KOPT-K1 (cell line): ENCODE measurements around the gene SLC1A3.
"Not testable (repeated sequence)": the region's sequence is repeated elsewhere in the genome, so short reads cannot be mapped to it uniquely, and the experiment has no call there.

ENCODE experiments used
- H3K27ac ChIP-seq: fragments of 200-600 bp; sonication (generic); 2 replicates; pipeline ENCODE4 v1.5.1; 2016; ENCODE audit warnings: antibody characterized with exemption, mild to moderate bottlenecking, low read depth, low read length; ENCODE audit not compliant: poor library complexity, severe bottlenecking
- H3K36me3 ChIP-seq: fragments of 200-600 bp; sonication (generic); 2 replicates; pipeline ENCODE4 v1.5.1; 2017; ENCODE audit warnings: antibody characterized with exemption, mild to moderate bottlenecking, low read length, moderate library complexity; ENCODE audit not compliant: insufficient read depth
- H3K9me3 ChIP-seq: fragments of 200-600 bp; sonication (generic); 2 replicates; pipeline ENCODE4 v1.5.1; 2017; ENCODE audit warnings: antibody characterized with exemption, low read length, mild to moderate bottlenecking; ENCODE audit not compliant: insufficient read depth, poor library complexity, severe bottlenecking

Gene SLC1A3

DNA sequence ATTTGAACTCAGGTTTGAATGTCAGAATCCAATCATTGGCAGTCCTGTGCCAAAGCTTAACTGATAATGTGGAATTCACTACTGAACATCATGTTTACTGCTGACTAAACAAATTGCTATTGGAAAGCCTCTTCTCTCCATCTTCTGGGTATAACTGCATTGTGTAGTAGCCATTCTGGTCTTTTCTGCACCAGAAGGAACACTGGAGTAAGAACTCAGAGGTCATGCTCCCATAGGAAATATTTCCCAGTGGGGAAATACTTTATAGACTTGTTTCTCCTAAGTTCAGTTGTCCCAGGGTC lies 25.9 kb downstream of the SLC1A3 start:
- Histone ChIP-seq H3K9me3 (no peaks in the 10 kb centered on the region), H3K27ac (no peak overlapping the region), H3K36me3 (no peaks in the 10 kb centered on the region)

DNA sequence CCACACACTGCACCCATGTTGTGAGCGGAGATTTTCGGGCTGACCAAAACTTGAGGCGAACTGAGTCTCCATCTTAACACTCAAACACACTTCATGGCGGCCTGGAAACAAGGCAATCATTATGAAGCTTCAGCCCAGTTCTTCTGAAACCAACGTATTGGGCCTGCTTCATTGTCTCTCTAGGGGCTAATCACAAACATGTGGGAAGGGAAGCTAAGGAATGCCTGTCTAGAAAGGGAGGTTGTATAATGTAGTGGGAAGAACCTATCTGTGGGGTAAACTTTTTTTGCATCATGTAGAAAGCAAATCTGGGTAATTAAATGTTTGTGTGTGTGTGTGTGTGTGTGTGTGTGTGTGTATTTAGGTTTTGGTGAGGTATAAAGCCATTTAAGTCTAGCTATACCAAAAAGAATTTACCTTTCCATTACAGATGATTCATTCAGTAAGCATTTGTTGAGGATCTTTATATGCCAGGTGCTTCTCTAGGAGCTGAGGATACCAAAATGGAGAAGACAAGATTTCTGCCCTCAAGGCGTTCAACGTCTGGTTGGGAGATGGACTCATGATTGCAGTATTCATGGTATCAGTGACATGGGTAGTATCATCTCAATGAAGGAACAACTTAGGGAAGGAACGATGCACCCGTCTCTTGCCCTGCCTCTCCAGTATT lies 29.4 kb downstream of the SLC1A3 start:
- Histone ChIP-seq H3K9me3 (no peaks in the 10 kb centered on the region), H3K27ac (no peak overlapping the region), H3K36me3 (no peaks in the 10 kb centered on the region)

DNA sequence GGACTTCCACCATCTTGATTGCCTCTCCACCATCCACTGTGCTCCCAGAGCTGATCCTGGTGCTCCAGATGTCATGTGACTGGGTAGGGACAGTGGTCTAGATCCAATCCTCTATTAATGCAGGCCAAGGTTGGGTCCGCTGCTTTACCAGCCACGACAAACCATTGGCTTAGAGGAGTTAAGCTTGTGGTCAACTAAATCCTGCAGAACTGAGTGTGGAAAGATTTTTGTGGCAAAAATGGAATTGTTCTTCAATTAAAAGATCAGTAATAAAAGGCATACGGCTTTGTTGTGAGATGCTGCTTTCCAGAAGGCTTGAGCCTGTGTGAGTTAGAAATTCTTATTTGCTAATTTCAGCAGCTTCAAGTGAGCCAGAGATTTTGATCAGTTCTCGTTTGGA lies 30.7 kb downstream of the SLC1A3 start:
- Histone ChIP-seq H3K36me3 (no peaks in the 10 kb centered on the region), H3K9me3 (no peaks in the 10 kb centered on the region), H3K27ac (no peak overlapping the region)

DNA sequence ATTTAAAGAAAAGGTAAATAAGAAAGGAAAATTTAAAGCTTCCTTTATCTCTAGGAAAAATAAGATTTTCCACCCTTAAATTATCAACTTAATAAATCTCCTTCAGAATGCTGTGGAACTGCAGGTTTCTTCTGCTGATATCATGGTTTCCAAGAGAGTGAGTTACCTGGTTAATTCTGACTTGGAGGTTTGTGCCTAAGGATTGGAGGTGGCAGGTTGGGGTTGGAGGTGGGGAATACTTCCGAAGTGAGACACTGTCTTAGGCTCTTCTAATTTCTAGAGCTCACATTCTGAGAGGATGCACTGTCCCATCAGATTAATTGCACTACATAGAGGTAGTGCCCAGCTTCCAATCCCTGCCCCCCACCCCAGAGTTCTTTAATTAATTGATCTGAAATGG lies 31.1 kb downstream of the SLC1A3 start:
- no peaks in the 10 kb centered on the region for H3K9me3 ChIP-seq
- no peaks in the 10 kb centered on the region for H3K36me3 ChIP-seq
- no peak overlapping the region for H3K27ac ChIP-seq

DNA sequence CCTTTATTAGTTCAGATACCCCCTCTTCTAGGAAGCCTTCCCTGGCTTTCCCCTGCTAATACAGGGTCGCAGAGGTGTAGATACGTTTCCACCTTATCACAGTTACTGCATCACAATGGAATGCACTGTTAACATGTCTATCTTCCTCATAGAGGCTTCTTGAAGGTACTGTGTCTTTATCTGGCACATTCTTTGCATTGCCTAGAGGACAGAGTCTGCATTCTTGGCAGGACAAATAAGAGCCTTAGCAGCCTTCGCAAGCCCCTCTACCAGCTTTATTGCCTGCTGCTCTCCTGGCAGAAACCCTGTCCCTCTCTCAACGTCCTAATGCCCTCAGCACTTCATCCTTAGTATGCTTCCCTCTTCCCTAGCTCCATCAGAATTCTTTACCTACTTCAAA lies 31.6 kb downstream of the SLC1A3 start:
- no peak overlapping the region for H3K27ac ChIP-seq

DNA sequence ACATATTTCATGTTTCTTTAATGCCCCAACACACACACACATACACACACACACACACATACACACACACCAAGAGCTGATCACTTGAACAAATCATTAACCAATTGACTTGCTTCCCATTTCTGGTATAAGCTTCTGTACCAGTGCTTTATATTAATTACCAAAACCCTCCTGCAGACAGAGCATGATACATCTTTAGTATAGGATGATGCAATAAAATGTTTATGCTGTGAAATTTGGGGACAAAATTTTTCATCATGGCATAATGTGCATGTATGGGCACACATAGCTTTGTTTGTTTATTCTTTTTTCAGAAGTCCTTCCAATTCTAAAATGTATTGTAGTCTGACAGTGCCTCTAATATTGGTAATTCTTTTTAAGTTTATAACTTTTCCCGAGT lies 34.5 kb downstream of the SLC1A3 start:
- Histone ChIP-seq H3K9me3 (no peaks in the 10 kb centered on the region), H3K36me3 (no peaks in the 10 kb centered on the region), H3K27ac (no peak overlapping the region)

More for the DNA sequence above, 31.6 kb downstream of the SLC1A3 start:
- Histone ChIP-seq H3K9me3 (no peaks in the 10 kb centered on the region), H3K36me3 (no peaks in the 10 kb centered on the region)

DNA sequence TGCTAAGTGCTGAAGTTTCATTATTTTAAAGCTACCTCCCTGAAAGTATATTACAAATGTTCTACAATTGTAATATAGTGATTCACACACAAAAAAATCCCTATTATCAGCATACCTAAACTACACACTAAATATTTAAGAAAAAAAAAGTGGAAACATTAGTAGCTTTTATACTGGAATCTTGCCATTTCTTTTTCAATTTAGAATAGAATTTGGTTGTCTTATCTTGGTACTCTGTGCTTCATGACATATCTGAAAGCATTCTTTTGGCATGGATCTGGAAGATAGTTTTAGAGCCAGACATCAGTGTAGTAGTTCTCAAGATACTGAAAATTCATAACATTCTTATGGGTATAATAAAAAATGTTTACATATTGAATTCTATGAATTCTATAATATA lies 35.0 kb downstream of the SLC1A3 start:
- H3K9me3 ChIP-seq: no peaks in the 10 kb centered on the region
- H3K27ac ChIP-seq: no peak overlapping the region
- H3K36me3 ChIP-seq: no peaks in the 10 kb centered on the region

DNA sequence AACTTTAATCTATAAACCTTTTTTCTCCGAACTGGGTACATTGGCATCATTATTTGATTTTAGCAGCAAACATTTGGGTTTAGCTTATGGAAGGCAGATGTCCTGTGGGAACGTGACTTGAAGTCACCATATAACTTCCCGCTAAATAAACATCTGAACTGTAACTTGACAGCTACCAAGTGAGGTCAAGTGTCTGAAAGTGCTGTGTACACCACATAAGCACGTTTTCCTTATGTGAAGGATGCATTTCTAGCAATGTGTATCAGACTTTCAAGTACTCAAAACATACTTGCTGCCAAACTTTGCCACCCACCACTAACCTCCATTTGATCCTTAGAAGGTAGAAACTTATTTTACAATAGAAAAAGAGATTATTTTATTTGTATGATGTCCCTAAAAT lies 35.7 kb downstream of the SLC1A3 start:
- no peak overlapping the region for H3K27ac ChIP-seq
- no peaks in the 10 kb centered on the region for H3K9me3 ChIP-seq

DNA sequence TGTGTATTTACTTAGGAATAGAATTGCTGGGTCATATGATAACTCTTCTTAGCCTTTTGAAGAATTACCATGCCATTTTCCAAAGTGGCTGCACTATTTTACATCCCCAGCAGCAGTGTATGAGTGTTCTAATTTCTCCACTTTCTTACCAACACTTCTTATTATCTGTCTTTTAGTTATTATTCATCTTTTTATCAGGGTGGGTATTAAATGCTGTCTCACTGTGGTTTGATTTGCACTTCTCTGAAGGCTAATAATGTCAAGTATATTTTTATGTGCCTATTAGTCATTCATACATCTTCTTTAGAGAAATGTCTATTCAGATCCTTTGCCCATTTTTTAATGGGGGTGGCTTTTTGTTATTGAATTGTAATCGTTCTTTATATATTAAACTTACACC lies 36.8 kb downstream of the SLC1A3 start:
- Histone ChIP-seq H3K9me3 (no peaks in the 10 kb centered on the region), H3K36me3 (no peaks in the 10 kb centered on the region), H3K27ac (no peak overlapping the region)

More for the DNA sequence above, 35.7 kb downstream of the SLC1A3 start:
- no peaks in the 10 kb centered on the region for H3K36me3 ChIP-seq

DNA sequence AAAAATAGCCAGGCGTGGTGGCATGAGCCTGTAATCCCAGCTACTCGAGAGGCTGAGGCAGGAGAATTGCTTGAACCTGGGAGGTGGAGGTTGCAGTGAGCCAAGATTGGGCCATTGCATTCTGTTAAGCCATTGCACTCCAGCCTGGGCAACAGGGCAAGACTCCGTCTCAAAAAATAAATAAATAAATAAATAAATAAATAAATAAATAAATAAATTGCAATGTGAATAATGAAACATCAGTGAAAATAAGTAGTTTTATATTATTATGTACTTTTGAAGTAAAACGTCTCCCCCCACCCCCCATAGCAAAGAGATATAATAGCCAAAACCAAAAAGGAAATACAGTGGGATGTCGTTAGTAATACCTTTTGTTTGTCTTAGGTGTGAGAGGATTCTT lies 37.4 kb downstream of the SLC1A3 start:
- H3K36me3 ChIP-seq, H3K27ac ChIP-seq, H3K9me3 ChIP-seq: not testable (repeated sequence)

DNA sequence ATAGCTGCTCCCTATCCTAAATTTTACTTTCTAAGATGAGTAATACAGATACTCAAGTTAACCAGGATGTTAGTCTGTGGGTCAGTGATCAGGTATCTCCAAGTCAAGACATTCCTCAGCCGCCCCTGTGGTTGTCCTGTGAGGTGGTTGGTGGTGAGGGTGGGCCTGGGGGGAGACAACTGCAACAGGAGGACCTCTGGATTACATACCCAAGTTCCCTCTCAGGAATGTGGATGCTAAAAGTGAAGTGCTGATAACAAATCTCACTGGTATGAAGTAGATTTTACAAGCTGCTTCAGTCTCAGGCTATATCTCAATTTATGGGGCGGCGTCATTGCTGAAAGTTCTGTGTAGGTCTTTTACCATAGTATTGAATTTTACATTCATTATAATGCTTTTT lies 38.3 kb downstream of the SLC1A3 start:
- H3K27ac ChIP-seq: no peak overlapping the region
- H3K9me3 ChIP-seq: no peaks in the 10 kb centered on the region
- H3K36me3 ChIP-seq: no peaks in the 10 kb centered on the region

DNA sequence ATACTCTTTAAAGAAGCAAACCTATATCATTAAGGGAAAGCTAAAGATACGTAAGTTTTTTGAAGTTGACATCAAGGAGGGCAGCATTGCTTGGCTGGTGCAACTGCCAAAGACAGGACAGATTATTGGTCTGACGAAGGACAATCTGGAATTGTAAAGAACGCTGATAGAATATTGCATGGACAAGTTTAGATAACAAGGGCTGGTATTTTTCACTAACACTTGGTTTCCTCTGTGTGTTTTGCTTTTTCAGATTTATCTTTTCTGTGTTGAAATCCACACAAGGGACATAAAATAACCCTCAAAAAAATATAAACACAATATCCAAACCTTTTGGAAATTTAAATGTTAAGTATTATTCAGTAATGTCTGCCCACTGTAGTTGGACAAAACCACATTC lies 39.7 kb downstream of the SLC1A3 start:
- H3K36me3 ChIP-seq: no peaks in the 10 kb centered on the region
- H3K9me3 ChIP-seq: no peaks in the 10 kb centered on the region
- no peak overlapping the region for H3K27ac ChIP-seq

DNA sequence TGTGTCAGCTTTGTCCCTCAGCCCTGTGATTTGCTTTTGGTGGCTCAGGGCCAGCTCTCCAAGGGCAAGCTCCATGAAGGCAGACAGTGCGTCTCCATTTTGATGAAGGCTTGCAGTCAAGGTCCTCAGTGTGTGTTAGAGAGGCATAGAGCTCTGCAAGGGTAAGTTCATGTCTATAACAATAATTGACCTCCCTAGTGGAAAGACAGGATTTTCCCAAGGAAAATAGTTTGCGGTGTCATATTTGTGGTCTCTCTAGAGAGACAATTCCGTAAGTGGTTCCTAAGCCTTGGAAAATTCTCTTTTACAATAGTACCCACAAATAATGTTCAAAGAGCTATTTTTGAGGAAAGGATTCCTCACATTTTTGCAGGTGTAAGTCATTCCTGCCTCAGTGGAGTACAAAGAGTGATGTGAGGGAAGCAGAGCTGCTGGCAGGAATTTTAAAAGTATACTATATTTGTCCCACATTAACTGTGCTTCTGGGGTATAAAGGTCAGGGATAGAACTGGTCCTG lies 40.2 kb downstream of the SLC1A3 start:
- no peaks in the 10 kb centered on the region for H3K36me3 ChIP-seq
- no peaks in the 10 kb centered on the region for H3K9me3 ChIP-seq
- H3K27ac ChIP-seq: no peak overlapping the region

DNA sequence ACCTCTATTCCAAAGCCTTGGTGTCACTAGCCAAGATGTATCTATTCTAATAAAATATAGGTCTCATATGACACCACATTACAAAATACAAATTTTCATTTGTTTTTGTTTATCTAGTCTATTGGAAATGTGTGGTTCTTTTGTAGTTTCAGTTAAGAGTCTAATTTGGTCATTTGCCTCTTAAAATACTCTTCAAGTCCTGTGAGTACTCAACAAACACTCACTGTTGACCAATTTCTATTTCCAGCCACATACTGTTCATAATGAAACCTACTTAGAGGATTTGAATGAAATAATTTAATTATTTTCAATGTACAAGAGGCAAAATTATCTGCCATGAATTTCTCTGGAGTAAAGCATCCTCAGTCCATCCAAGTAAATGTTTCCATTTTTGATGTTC lies 40.6 kb downstream of the SLC1A3 start:
- H3K9me3 ChIP-seq: no peaks in the 10 kb centered on the region
- H3K36me3 ChIP-seq: no peaks in the 10 kb centered on the region
- H3K27ac ChIP-seq: no peak overlapping the region

DNA sequence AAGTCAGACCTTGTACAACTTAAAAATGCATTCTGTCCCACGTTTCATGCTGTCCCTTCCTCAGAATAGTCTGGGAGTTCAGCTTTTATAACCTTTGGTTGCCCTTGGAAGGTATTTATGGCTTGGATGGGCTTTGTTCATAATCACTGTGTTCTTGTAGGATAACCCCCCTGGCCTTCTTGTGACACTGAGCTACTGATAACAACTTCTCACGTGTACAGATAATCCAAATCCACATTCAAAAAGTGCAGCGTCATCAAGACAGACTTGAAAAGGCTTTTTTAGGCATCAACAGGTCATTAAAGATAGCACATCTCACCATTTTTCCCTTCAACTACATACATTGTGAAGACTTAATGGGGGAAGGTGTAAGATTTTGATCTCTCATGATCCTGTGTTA lies 42.0 kb downstream of the SLC1A3 start:
- no peak overlapping the region for H3K27ac ChIP-seq
- H3K9me3 ChIP-seq: no peaks in the 10 kb centered on the region
- no peaks in the 10 kb centered on the region for H3K36me3 ChIP-seq

DNA sequence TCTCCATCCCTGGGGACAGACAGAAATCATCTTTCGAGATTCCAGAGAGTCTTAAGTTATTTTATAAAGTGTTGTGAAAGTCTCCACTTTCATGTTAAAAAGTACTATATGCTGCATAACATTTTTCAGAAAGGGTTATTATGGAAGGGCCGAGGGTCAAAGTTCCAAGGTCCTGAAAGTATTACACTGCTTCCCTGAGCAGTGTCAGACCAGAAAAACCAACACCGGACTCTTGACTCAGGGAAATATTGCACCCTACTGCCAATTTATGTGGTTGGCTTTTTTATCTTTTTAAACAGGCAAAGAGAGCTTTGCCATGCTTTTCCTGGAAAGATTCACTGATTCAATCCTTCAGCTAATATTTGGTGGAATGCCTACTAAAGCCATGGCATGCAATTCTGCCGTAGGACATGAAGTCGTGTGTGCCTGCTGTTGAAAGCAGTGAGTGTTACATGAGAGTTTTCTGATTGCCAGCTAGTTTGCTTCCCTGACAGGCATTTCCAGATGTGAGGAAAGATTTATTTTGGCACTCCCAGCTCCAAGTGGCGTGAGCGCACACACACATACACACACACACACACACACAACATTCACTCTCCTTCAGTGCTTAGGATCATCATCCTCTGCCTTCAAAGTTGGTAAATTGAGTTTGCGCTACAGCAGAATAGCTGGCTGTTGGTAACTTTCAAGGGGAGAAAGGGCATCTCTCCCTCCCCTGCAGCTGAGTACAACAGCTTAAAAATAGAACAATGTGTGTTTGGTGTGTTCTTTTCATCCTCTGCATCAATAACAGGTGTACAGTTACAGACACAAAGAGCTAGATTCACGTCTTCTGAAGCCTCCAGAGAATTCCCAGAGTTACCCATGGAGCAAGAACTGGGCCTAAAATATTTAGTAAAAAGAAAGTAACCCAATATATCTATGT lies 45.6 kb downstream of the SLC1A3 start:
- H3K27ac ChIP-seq: no peak overlapping the region
- no peaks in the 10 kb centered on the region for H3K36me3 ChIP-seq
- no peaks in the 10 kb centered on the region for H3K9me3 ChIP-seq
